ENCODE results near the gene RCHY1. TPM values are rescaled to one million over a fixed set of nuclear protein-coding genes. Genes with fewer than 3 reads are reported as not detected.
A peak's percentile ranks its signal among the peaks of the same experiment; 100 is the strongest.

The RCHY1 gene
- 10 to 100 TPM; 11.2 to 29.5 (median 22.6) TPM for total RNA-seq

DNA sequence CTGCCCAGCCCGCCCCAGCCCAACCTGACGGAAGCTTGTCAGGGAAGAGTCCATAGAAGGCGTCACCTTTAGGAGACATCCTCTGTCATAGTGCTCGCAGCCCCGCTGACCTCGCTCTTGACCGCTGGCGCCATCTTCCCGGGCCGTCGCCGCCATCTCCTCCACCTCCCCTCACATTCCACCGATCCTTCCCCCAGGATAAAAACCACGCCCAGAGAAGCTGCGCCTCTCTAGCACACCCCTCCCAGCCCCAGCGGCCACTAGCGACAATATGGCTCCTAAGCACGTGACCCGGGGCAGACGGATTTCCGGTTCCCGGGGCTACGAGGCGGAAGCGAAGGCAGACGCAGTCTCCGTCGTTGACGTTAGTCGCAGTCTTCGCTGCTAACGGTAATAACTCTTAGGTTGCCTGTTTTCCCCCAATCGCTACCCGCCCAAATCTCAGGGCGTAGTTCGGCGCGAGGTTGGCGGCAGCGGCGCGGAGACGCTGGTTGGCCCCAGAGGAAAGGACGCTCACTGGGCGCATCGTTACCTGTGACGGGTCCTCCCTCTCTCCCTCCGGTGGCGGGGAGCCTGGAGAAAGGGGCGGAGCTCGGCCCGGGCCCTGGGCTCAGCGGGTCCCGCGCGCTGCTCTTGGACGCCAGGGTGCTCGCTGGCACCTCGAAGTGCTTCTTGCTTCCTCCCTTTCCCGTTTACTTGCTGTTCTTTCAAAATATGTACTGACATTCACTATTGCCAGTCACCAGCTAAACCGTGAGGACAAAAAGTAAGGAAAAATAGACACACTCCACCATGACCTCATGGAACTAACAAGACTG is at the start of gene RCHY1, which contains the start of gene THAP6:
Gene RCHY1, minus strand, starts transcription at position 273 of the 818 bp plus-strand sequence. Its CDS starts 117 bp downstream, at position 156.
Gene THAP6, plus strand, starts transcription at position 343 of the 818 bp plus-strand sequence. CDS start 980 bp downstream, outside the sequence.
- Histone ChIP-seq H3K27me3 (no peaks in the 10 kb centered on the region), H3K36me3 (peaks cover 0 to 23% (median 4%) of the 10 kb centered on the region in 3 donors), H3K4me1 (peaks cover 0 to 65% (median 32%) of the 10 kb centered on the region in 4 donors), H3K27ac (peak within 1 kb of the TSS; percentile 86 to 99 (median 96)), H3K9me3 (no peaks in the 10 kb centered on the region), H3K4me3 (peak within 1 kb of the TSS; percentile 52 to 83 (median 82))
- TF ChIP-seq EP300 (IDR thresholded peaks at IDR 0.05) (peak; percentile 94 to 98), CTCF (IDR thresholded peaks at IDR 0.05) (peak in 3 of 5 experiments; percentile 3 to 45 (median 18)), POLR2A (IDR thresholded peaks at IDR 0.05) (peak in 1 of 2 donors; percentile 86)
- peak; percentile 90 to 94 for DNase-seq (ENCODE audit: low spot score in 2 of 2)
- WGBS, 2 donors, result 0% methylated on average over 57 to 60 of the region's 61 CpGs

- TF ChIP-seq EP300 (IDR thresholded peaks at IDR 0.05) (no peak), POLR2A (IDR thresholded peaks at IDR 0.05) (no peak), CTCF (IDR thresholded peaks at IDR 0.05) (no peak)
- 77 to 81% methylated on average over 8 of the region's 8 CpGs for WGBS, 2 donors
- Histone ChIP-seq H3K27ac (no peak overlapping the region), H3K36me3 (no peaks in the 10 kb centered on the region), H3K9me3 (no peaks in the 10 kb centered on the region), H3K4me3 (no peak overlapping the region), H3K27me3 (no peaks in the 10 kb centered on the region), H3K4me1 (no peaks in the 10 kb centered on the region)
- no peak for DNase-seq (ENCODE audit: low spot score in 2 of 2)
These were observed 47.6 kb upstream of the RCHY1 start for GRCh38 chr4:75561789-75562188.

- no peak for DNase-seq (ENCODE audit: low spot score in 2 of 2)
- Histone ChIP-seq H3K4me1 (no peaks in the 10 kb centered on the region), H3K36me3 (no peaks in the 10 kb centered on the region), H3K27ac (no peak overlapping the region), H3K27me3 (no peaks in the 10 kb centered on the region), H3K9me3 (no peaks in the 10 kb centered on the region), H3K4me3 (no peak overlapping the region)
- TF ChIP-seq CTCF (IDR thresholded peaks at IDR 0.05) (no peak), EP300 (IDR thresholded peaks at IDR 0.05) (no peak), POLR2A (IDR thresholded peaks at IDR 0.05) (no peak)
- 71 to 77% methylated on average over 8 of the region's 8 CpGs for WGBS, 2 donors
These were observed 43.5 kb upstream of the RCHY1 start for GRCh38 chr4:75557696-75558095.

DNA sequence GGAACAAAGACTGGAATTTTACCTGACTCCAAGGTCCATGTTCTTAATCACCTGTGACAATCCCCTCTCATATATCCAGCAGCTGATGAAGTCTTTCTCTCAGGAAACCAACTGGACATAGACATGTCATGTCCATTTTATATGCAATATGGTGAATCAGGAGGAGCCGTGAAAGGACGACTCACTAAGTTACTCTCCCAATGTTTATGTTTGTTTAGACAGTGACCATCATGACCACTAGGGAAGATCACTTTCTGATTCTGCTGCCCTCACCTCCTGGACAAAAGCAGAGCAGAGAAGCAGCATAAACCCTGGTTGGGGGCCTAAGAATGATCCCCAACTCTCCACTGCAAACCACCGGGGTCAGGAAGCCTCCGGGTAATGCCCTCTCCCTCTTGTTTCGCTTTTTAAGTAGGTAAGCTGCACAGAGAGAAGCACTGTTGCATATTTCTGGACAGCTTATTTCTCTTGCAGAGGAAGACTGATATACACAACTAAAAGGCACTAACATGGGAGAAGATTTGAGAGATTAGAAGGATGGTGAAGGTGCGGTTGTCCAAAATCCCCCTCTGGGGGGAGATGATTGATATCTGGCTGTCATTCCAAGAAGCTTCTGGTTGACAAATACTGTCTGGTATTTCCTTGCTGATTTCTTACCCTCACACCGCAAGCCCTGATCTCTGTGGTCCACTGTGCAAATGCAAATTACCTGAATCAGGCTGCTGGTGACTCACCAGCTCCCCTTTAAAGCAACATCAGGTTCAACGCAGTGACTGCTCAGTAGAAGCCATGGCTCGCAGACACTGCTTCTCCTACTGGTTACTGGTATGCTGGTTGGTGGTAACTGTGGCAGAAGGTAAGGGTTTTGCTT is 41.3 kb upstream of the RCHY1 start, which contains the start of gene ODAPH:
Gene ODAPH, plus strand, starts transcription at position 773 of the 871 bp plus-strand sequence. Its CDS starts 17 bp downstream, at position 790.
- Histone ChIP-seq H3K27ac (no peak within 1 kb of the TSS), H3K4me3 (no peak within 1 kb of the TSS), H3K9me3 (no peaks in the 10 kb centered on the region), H3K4me1 (no peaks in the 10 kb centered on the region), H3K36me3 (no peaks in the 10 kb centered on the region), H3K27me3 (no peaks in the 10 kb centered on the region)
- no peak for TF ChIP-seq POLR2A (IDR thresholded peaks at IDR 0.05)
- no peak for TF ChIP-seq CTCF (IDR thresholded peaks at IDR 0.05)
- TF ChIP-seq EP300 (IDR thresholded peaks at IDR 0.05), result no peak
- no peak for DNase-seq (ENCODE audit: low spot score in 2 of 2)
- WGBS, 2 donors, result 70 to 74% methylated on average over 9 of the region's 9 CpGs
